ENCODE results near the gene GALNT18. TPM values are rescaled to one million over a fixed set of nuclear protein-coding genes. Genes with fewer than 3 reads are reported as not detected.

The GALNT18 gene
- total and polyA plus RNA-seq, 3 experiments from 2014 or later = 1.3 TPM; not detected in 1

- CTCF ChIA-PET = no interaction called here
- Mint-ChIP-seq H3K4me1 (no peaks in the 10 kb centered on the region), H3K4me3 (no peak overlapping the region), H3K9me3 (no peaks in the 10 kb centered on the region), H3K27ac (no peak overlapping the region), H3K27me3 (peaks cover 16 to 43% of the 10 kb centered on the region in 2 donors), H3K36me3 (no peaks in the 10 kb centered on the region)
- no peak overlapping the region for H3K27ac ChIP-seq (ENCODE audit: low read depth, low read length)
- H3K9me3 ChIP-seq (ENCODE audit: low read length) = no peaks in the 10 kb centered on the region
- no peaks in the 10 kb centered on the region for H3K36me3 ChIP-seq (ENCODE audit: insufficient read depth, low read length)
- DNase-seq = no peak
- POLR2A ChIA-PET = no interaction called here
- H3K27me3 ChIP-seq (ENCODE audit: insufficient read depth, low read length, poor library complexity, severe bottlenecking) = no peaks in the 10 kb centered on the region
- H3K4me1 ChIP-seq (ENCODE audit: insufficient read depth, low read length) = no peaks in the 10 kb centered on the region
- H3K4me3 ChIP-seq (ENCODE audit: low read length) = no peak overlapping the region
These were observed 390.8 kb downstream of the GALNT18 start for GRCh38 chr11:11230802-11231562.

- Mint-ChIP-seq H3K27me3 (peaks cover 16 to 43% of the 10 kb centered on the region in 2 donors), H3K4me1 (no peaks in the 10 kb centered on the region), H3K9me3 (no peaks in the 10 kb centered on the region), H3K4me3 (no peak overlapping the region), H3K27ac (no peak overlapping the region), H3K36me3 (no peaks in the 10 kb centered on the region)
- Histone ChIP-seq H3K27me3 (ENCODE audit: insufficient read depth, low read length, poor library complexity, severe bottlenecking) (no peaks in the 10 kb centered on the region), H3K27ac (ENCODE audit: low read depth, low read length) (no peak overlapping the region), H3K4me1 (ENCODE audit: insufficient read depth, low read length) (no peaks in the 10 kb centered on the region), H3K9me3 (ENCODE audit: low read length) (no peaks in the 10 kb centered on the region), H3K4me3 (ENCODE audit: low read length) (no peak overlapping the region), H3K36me3 (ENCODE audit: insufficient read depth, low read length) (no peaks in the 10 kb centered on the region)
- ChIA-PET CTCF (no interaction called here), POLR2A (no interaction called here)
- no peak for DNase-seq
These were observed 391.7 kb downstream of the GALNT18 start for GRCh38 chr11:11230087-11230486.

GRCh38 chr11:11229647-11230046, 392.2 kb downstream of the GALNT18 start:
- POLR2A ChIA-PET = no interaction called here
- Mint-ChIP-seq H3K27ac (no peak overlapping the region), H3K36me3 (no peaks in the 10 kb centered on the region)

GRCh38 chr11:11227296-11228085, 394.3 kb downstream of the GALNT18 start:
- no peaks in the 10 kb centered on the region for H3K4me1 ChIP-seq (ENCODE audit: insufficient read depth, low read length)
- DNase-seq = no peak
- ChIA-PET POLR2A (no interaction called here), CTCF (no interaction called here)
- H3K27me3 ChIP-seq (ENCODE audit: insufficient read depth, low read length, poor library complexity, severe bottlenecking) = no peaks in the 10 kb centered on the region
- no peaks in the 10 kb centered on the region for H3K9me3 ChIP-seq (ENCODE audit: low read length)
- H3K36me3 Mint-ChIP-seq = no peaks in the 10 kb centered on the region
- H3K36me3 ChIP-seq (ENCODE audit: insufficient read depth, low read length) = no peaks in the 10 kb centered on the region
- no peak overlapping the region for H3K4me3 ChIP-seq (ENCODE audit: low read length)
- H3K27me3 Mint-ChIP-seq = peaks cover 8 to 43% of the 10 kb centered on the region in 2 donors
- no peak overlapping the region for H3K27ac Mint-ChIP-seq
- no peak overlapping the region for H3K4me3 Mint-ChIP-seq
- no peaks in the 10 kb centered on the region for H3K9me3 Mint-ChIP-seq
- H3K4me1 Mint-ChIP-seq = no peaks in the 10 kb centered on the region
- no peak overlapping the region for H3K27ac ChIP-seq (ENCODE audit: low read depth, low read length)

More at GRCh38 chr11:11229647-11230046, 392.2 kb downstream of the GALNT18 start:
- CTCF ChIA-PET = no interaction called here
- no peak overlapping the region for H3K27ac ChIP-seq (ENCODE audit: low read depth, low read length)
- no peaks in the 10 kb centered on the region for H3K9me3 ChIP-seq (ENCODE audit: low read length)
- Mint-ChIP-seq H3K4me1 (no peaks in the 10 kb centered on the region), H3K27me3 (peaks cover 16 to 43% of the 10 kb centered on the region in 2 donors), H3K4me3 (no peak overlapping the region), H3K9me3 (no peaks in the 10 kb centered on the region)
- H3K36me3 ChIP-seq (ENCODE audit: insufficient read depth, low read length) = no peaks in the 10 kb centered on the region
- H3K4me1 ChIP-seq (ENCODE audit: insufficient read depth, low read length) = no peaks in the 10 kb centered on the region
- no peaks in the 10 kb centered on the region for H3K27me3 ChIP-seq (ENCODE audit: insufficient read depth, low read length, poor library complexity, severe bottlenecking)
- DNase-seq = no peak
- no peak overlapping the region for H3K4me3 ChIP-seq (ENCODE audit: low read length)

Other genes starting within 250 kb of the GALNT18 start
- 10 to 100 TPM; 47.0 to 50.2 TPM for gene USP47, start 220.0 kb upstream of the GALNT18 start, total RNA-seq
- gene USP47, start 220.0 kb upstream of the GALNT18 start, polyA plus RNA-seq = 53.8 TPM